K562 (cell line): ENCODE data around the gene KCNJ9. TPM values are rescaled to one million over a fixed set of nuclear protein-coding genes. Genes with fewer than 3 reads are reported as not detected.

Source experiments
- ATAC-seq: fragments of 200-7000 bp; cut with Tn5 transposase; 3 replicates; pipeline ENCODE4 v1.9.1; 2020; ENCODE audit warnings: moderate library complexity
- BruUV-seq: library from RNA; stranded (reverse); fragments of 400-500 nt; replicated peaks from 2 replicates; lab custom pipeline; 2021; lab: Mats Ljungman, UMichigan
- CTCF ChIA-PET: fragments of 300-600 bp; formaldehyde crosslinking; extraction: SDS; loops from one replicate; lab custom pipeline; 2021; ENCODE audit warnings: low intra/inter-chr PET ratio; lab: Yijun Ruan, JAX
- POLR2A ChIA-PET: fragments of 300-600, 350-650 bp; sonication (Branson Sonifier 250); formaldehyde crosslinking; extraction: SDS; loops from one replicate; lab custom pipeline; 2021; ENCODE audit warnings: antibody characterized with exemption, inconsistent platforms; lab: Yijun Ruan, JAX
- DNase-seq, 4 experiments: peaks; one replicate each; pipeline versions ENCODE4 v3.0.0 to v3.0.0-alpha.2; 2011 to 2018; ENCODE audit warnings: low spot score in 3 of 4, mixed read lengths in 3 of 4; ENCODE audit errors: extremely low read depth in 1 of 4
- FAIRE-seq: peaks from 2 replicates; lab custom pipeline; 2011; peaks lifted over from hg19 to GRCh38; lab: Jason Lieb, UNC
- H2AFZ ChIP-seq: 2 replicates; pipeline ENCODE4 v1.6.0; 2011; ENCODE audit warnings: low read depth, low read length, control low read depth, inconsistent platforms
- H3K27ac ChIP-seq: fragments of 200-600 bp; 3 replicates; pipeline ENCODE4 v1.8.0; 2011; ENCODE audit warnings: low read depth, mild to moderate bottlenecking, control low read depth, inconsistent platforms, low read length, moderate library complexity, mixed read lengths; ENCODE audit errors: extremely low read depth
- H3K27me3 ChIP-seq, 2 experiments: fragments of 300-600 bp in 1 of 2; 2 replicates in 1 of 2; 3 replicates in 1 of 2; pipeline versions ENCODE4 v1.6.0 to v1.8.0; 2011; ENCODE audit warnings: inconsistent platforms in 2 of 2, low read length in 2 of 2, mild to moderate bottlenecking in 1 of 2, mixed read lengths in 1 of 2, moderate library complexity in 1 of 2; ENCODE audit not compliant: control insufficient read depth in 2 of 2, insufficient read depth in 2 of 2
- H3K36me3 ChIP-seq: fragments of 300-600 bp; 3 replicates; pipeline ENCODE4 v1.8.0; 2011; ENCODE audit warnings: mild to moderate bottlenecking, low read length, inconsistent platforms; ENCODE audit not compliant: control insufficient read depth, insufficient read depth
- H3K4me1 ChIP-seq, 2 experiments: fragments of 200-600 bp in 1 of 2; replicated peaks in 1 of 2; 2 replicates in 1 of 2; 3 replicates in 1 of 2; pipeline versions ENCODE4 v1.5.1 to v1.8.0; 2011; ENCODE audit warnings: inconsistent platforms in 2 of 2, low read length in 2 of 2, mild to moderate bottlenecking in 1 of 2, mixed read lengths in 1 of 2, moderate library complexity in 1 of 2; ENCODE audit not compliant: control insufficient read depth in 2 of 2, insufficient read depth in 2 of 2
- H3K4me2 ChIP-seq: 2 replicates; pipeline ENCODE4 v1.6.1; 2011; ENCODE audit warnings: low read length, control low read depth, inconsistent platforms, mixed read lengths; ENCODE audit not compliant: insufficient read depth
- H3K4me3 ChIP-seq: fragments of 200-600 bp; sonication (generic), shearing (Covaris generic); 2 replicates; pipeline ENCODE4 v1.5.1; 2016; ENCODE audit warnings: control low read depth, inconsistent platforms
- H3K79me2 ChIP-seq: fragments of 200-600 bp; 3 replicates; pipeline ENCODE4 v1.8.0; 2011; ENCODE audit warnings: low read length, inconsistent platforms; ENCODE audit not compliant: control insufficient read depth, insufficient read depth
- H3K9ac ChIP-seq, 2 experiments: 2 replicates each; pipeline versions ENCODE4 v1.6.0 to v1.6.1; 2011; ENCODE audit warnings: low read depth in 2 of 2, low read length in 2 of 2, control low read depth in 1 of 2, inconsistent platforms in 1 of 2, mild to moderate bottlenecking in 1 of 2, mixed read lengths in 1 of 2; ENCODE audit not compliant: insufficient read depth in 1 of 2
- H3K9me1 ChIP-seq: one replicate; pipeline ENCODE4 v1.6.0; 2011; ENCODE audit warnings: inconsistent platforms, mild to moderate bottlenecking, low read length, moderate library complexity; ENCODE audit not compliant: control insufficient read depth, insufficient read depth
- H3K9me3 ChIP-seq: replicated peaks from 2 replicates; pipeline ENCODE4 v1.5.1; 2011; ENCODE audit warnings: low read depth, low read length, inconsistent platforms; ENCODE audit not compliant: control insufficient read depth, insufficient read depth
- H4K20me1 ChIP-seq: replicated peaks from 2 replicates; pipeline ENCODE4 v1.6.1; 2011; ENCODE audit warnings: low read length, inconsistent platforms, mixed read lengths; ENCODE audit not compliant: control insufficient read depth, insufficient read depth
- BRD9 ChIP-seq: fragments of 450-650 bp; IDR thresholded peaks from 2 replicates; pipeline ENCODE4 v1.6.1; 2018; ENCODE audit warnings: low read depth; ENCODE audit not compliant: partially characterized antibody
- CHAMP1 ChIP-seq: fragments of 450-650 bp; IDR thresholded peaks from 2 replicates; pipeline ENCODE4 v1.6.1; 2016; ENCODE audit warnings: mild to moderate bottlenecking
- HDAC3 ChIP-seq: fragments of 450-650 bp; IDR thresholded peaks from 2 replicates; pipeline ENCODE4 v1.6.1; 2018; ENCODE audit warnings: borderline replicate concordance, mild to moderate bottlenecking, moderate library complexity; ENCODE audit not compliant: partially characterized antibody
- MLLT1 ChIP-seq, 2 experiments: fragments of 450-650 bp; IDR thresholded peaks; 2 replicates each; pipeline ENCODE4 v1.6.1; 2016
- RBM25 ChIP-seq: fragments of 200-400 bp; formaldehyde crosslinking; IDR thresholded peaks from 2 replicates; pipeline ENCODE4 v1.6.1; 2018; ENCODE audit warnings: low read length, low read depth, moderate library complexity; ENCODE audit not compliant: severe bottlenecking
- RNF219 ChIP-seq: fragments of 250-450 bp; sonication (Bioruptor Pico); IDR thresholded peaks from 2 replicates; pipeline ENCODE4 v1.5.0; 2022; ENCODE audit warnings: mild to moderate bottlenecking
- ZNF140 ChIP-seq: fragments of 250-450 bp; sonication (Bioruptor Pico); IDR thresholded peaks from 2 replicates; pipeline ENCODE4 v1.8.0; 2021; ENCODE audit warnings: moderate library complexity, mild to moderate bottlenecking, inconsistent platforms
- WGBS: fragments of 100-300 bp; shearing (Covaris generic); methylation state at CpG from one replicate; pipeline ENCODE4 v1.1.6; 2016; ENCODE audit warnings: low coverage, mixed read lengths; ENCODE audit not compliant: insufficient coverage; ENCODE audit errors: missing lambda C conversion rate; 5-methylcytosine and 5-hydroxymethylcytosine counted together
- in situ Hi-C: fragments of 300-500 bp; cut with MboI; formaldehyde crosslinking; loops from 4 replicates; pipeline ENCODE4 v1.15.0; 2018; ENCODE audit warnings: inconsistent platforms, mixed read lengths
- intact Hi-C: fragments of 100-400 bp; cut with micrococcal nuclease; formaldehyde crosslinking; loops from 2 replicates; pipeline ENCODE4 v1.14.2; 2022
- polyA plus RNA-seq, 8 experiments: library from polyadenylated mRNA; depleted of rRNA in 4 of 8; stranded (reverse) in 5 of 8; unstranded in 3 of 8; fragments of >200 nt; fragmentation: Nextera tagmentation in 2 of 8; fragmentation: Illumina TruSeq in 1 of 8; extraction: Ambion mirVana in 2 of 8; extraction: Trizol in 1 of 8; gene quantifications; 2 replicates each; pipeline versions ENCODE4 v1.2.1 to v1.2.3, GENCODE V29; 2011 to 2014; ENCODE audit warnings: inconsistent platforms in 1 of 8, missing spikeins in 1 of 8
- total RNA-seq, 7 experiments: library from RNA; depleted of rRNA in 6 of 7; stranded (reverse); fragments of >200 nt in 6 of 7; fragmentation: Illumina TruSeq in 2 of 7; extraction: Trizol in 2 of 7; gene quantifications; 2 replicates each; pipeline versions ENCODE4 v1.2.1 to v1.2.3, GENCODE V29; 2011 to 2021; ENCODE audit warnings: low replicate concordance in 1 of 7

KCNJ9 gene
- total and polyA plus RNA-seq, 9 of the 15 experiments (the other 6 are each of a cell fraction or from before 2014, with no cell fraction given): not detected

GRCh38 chr1:160084771-160085321 lies 3.5 kb downstream of the KCNJ9 start:
- H3K27ac ChIP-seq: no peak overlapping the region
- peaks cover 7% of the 10 kb centered on the region; the same call in 1 of the 2 replicates for H4K20me1 ChIP-seq
- whole genome bisulfite sequencing: 64% methylated on average over 15 of the region's 30 CpGs
- H3K9ac ChIP-seq: no peak overlapping the region
- ChIA-PET POLR2A (interaction anchor here (0.6 kb wide), 1 partner anchor 271 kb away, joined by 3 read pairs; no protein-coding TSS in a partner anchor), CTCF (interaction anchor here (1.2 to 1.6 kb wide), 7 partner anchors 14 to 291 kb away, joined by 3 to 10 read pairs (median 4); partner anchors contain the start of gene IGSF8)
- no peak overlapping the region for H3K4me3 ChIP-seq
- BruUV-seq: no TSS peak
- peaks cover 0 to 16% of the 10 kb centered on the region in 2 experiments; a peak in 1 of 5 replicates for H3K4me1 ChIP-seq
- no peaks in the 10 kb centered on the region for H3K9me3 ChIP-seq
- ATAC-seq (no peak), DNase-seq (no peak), FAIRE-seq (no peak)
- intact Hi-C loops (loop anchor here (1.0 to 5.0 kb wide), 3 partner anchors 78 to 291 kb away; no protein-coding TSS in a partner anchor), in situ Hi-C loops (no loop called here)
- no peak overlapping the region for H3K4me2 ChIP-seq
- no peaks in the 10 kb centered on the region for H3K79me2 ChIP-seq
- H3K36me3 ChIP-seq: no peaks in the 10 kb centered on the region
- H2AFZ ChIP-seq: no peak overlapping the region
- no peaks in the 10 kb centered on the region for H3K9me1 ChIP-seq
- H3K27me3 ChIP-seq: peaks cover 9 to 20% of the 10 kb centered on the region in 2 experiments; a peak in 4 of 5 replicates
- TF ChIP-seq RBM25: no peak
- TF ChIP-seq MLLT1 (IDR thresholded peaks at IDR 0.05): no peak
- no peak for TF ChIP-seq CHAMP1
- no peak for TF ChIP-seq BRD9
- no peak for TF ChIP-seq HDAC3
- no peak for TF ChIP-seq RNF219 (CRISPR knock-in tag)
- TF ChIP-seq ZNF140: no peak
- TF ChIP-seq, all 486 proteins: peak for 0
